K562 (cell line): Measurements from ENCODE around the gene UBE3D. TPM values are rescaled to one million over a fixed set of nuclear protein-coding genes. Genes with fewer than 3 reads are reported as not detected.

Experiments used
- ATF6 ChIP-seq: sonication (generic); formaldehyde crosslinking; IDR thresholded peaks from 2 replicates; pipeline ENCODE4 v1.4.0; 2020; ENCODE audit warnings: mild to moderate bottlenecking, missing genetic modification reagents
- BACH1 ChIP-seq: fragments of 200-800 bp; sonication (Bioruptor generic); IDR thresholded peaks from 2 replicates; pipeline ENCODE4 v1.6.1; 2016; ENCODE audit warnings: missing genetic modification characterization, missing compliant biosample characterization
- BDP1 ChIP-seq: IDR thresholded peaks from 3 replicates; pipeline ENCODE4 v1.6.1; 2011; ENCODE audit not compliant: insufficient read length, insufficient read depth
- E4F1 ChIP-seq: fragments of 250-450 bp; sonication (Bioruptor Pico); IDR thresholded peaks from 2 replicates; pipeline ENCODE4 v1.5.0; 2021; ENCODE audit warnings: mild to moderate bottlenecking, borderline replicate concordance
- ETV1 ChIP-seq: fragments of 450-650 bp; conservative IDR thresholded peaks from 2 replicates; pipeline ENCODE4 v1.6.1; 2016; ENCODE audit warnings: missing genetic modification characterization, control low read depth, low read depth, missing compliant biosample characterization
- HDGF ChIP-seq: fragments of 450-650 bp; IDR thresholded peaks from 2 replicates; pipeline ENCODE4 v1.6.1; 2016
- JUNB ChIP-seq: fragments of 450-650 bp; formaldehyde crosslinking; conservative IDR thresholded peaks from 2 replicates; pipeline ENCODE4 v1.4.0; 2020; ENCODE audit warnings: mild to moderate bottlenecking
- MITF ChIP-seq: IDR thresholded peaks from 2 replicates; pipeline ENCODE4 v1.6.1; 2014; ENCODE audit warnings: antibody characterized with exemption
- NFYB ChIP-seq: IDR thresholded peaks from 2 replicates; pipeline ENCODE4 v1.6.1; 2011; ENCODE audit warnings: mild to moderate bottlenecking, moderate library complexity; ENCODE audit not compliant: insufficient read length; ENCODE audit errors: extremely low read depth
- POLR2AphosphoS2 ChIP-seq: IDR thresholded peaks from 2 replicates; pipeline ENCODE4 v1.6.1; 2012; ENCODE audit warnings: low read length, improper control_type of control experiment
- RCOR1 ChIP-seq, 2 experiments: IDR thresholded peaks; 2 replicates each; pipeline ENCODE4 v1.6.1; 2012; ENCODE audit warnings: low read depth in 2 of 2, low read length in 2 of 2, borderline replicate concordance in 1 of 2, improper control_type of control experiment in 1 of 2
- RFX5 ChIP-seq: IDR thresholded peaks from 2 replicates; pipeline ENCODE4 v1.6.1; 2011; ENCODE audit warnings: low read depth, mild to moderate bottlenecking, improper control_type of control experiment, low read length
- TCF7 ChIP-seq: sonication (generic); IDR thresholded peaks from 2 replicates; pipeline ENCODE4 v1.6.1; 2016; ENCODE audit warnings: antibody characterized with exemption, borderline replicate concordance
- TOE1 ChIP-seq, 2 experiments: fragments of 450-650 bp in 1 of 2; sonication (generic) in 1 of 2; formaldehyde crosslinking in 1 of 2; IDR thresholded peaks; 2 replicates each; pipeline versions ENCODE4 v1.7.1 to v1.8.0; 2016 to 2022; ENCODE audit warnings: borderline replicate concordance in 2 of 2, mild to moderate bottlenecking in 2 of 2, antibody characterized with exemption in 1 of 2, inconsistent platforms in 1 of 2, low read depth in 1 of 2, missing genetic modification reagents in 1 of 2, moderate library complexity in 1 of 2
- ZC3H8 ChIP-seq: fragments of 450-650 bp; IDR thresholded peaks from 2 replicates; pipeline ENCODE4 v1.6.1; 2017
- ZNF280B ChIP-seq: fragments of 250-450 bp; sonication (Bioruptor Pico); IDR thresholded peaks from 2 replicates; pipeline ENCODE4 v1.5.1; 2021; ENCODE audit warnings: mild to moderate bottlenecking
- ZNF395 ChIP-seq: fragments of 200-800 bp; sonication (Bioruptor generic); IDR thresholded peaks from 2 replicates; pipeline ENCODE4 v1.6.1; 2017; ENCODE audit warnings: missing genetic modification characterization, missing compliant biosample characterization
- polyA plus RNA-seq, 8 experiments: library from polyadenylated mRNA; depleted of rRNA in 4 of 8; stranded (reverse) in 5 of 8; unstranded in 3 of 8; fragments of >200 nt; fragmentation: Nextera tagmentation in 2 of 8; fragmentation: Illumina TruSeq in 1 of 8; extraction: Ambion mirVana in 2 of 8; extraction: Trizol in 1 of 8; gene quantifications; 2 replicates each; pipeline versions ENCODE4 v1.2.1 to v1.2.3, GENCODE V29; 2011 to 2014; ENCODE audit warnings: inconsistent platforms in 1 of 8, missing spikeins in 1 of 8
- total RNA-seq, 7 experiments: library from RNA; depleted of rRNA in 6 of 7; stranded (reverse); fragments of >200 nt in 6 of 7; fragmentation: Illumina TruSeq in 2 of 7; extraction: Trizol in 2 of 7; gene quantifications; 2 replicates each; pipeline versions ENCODE4 v1.2.1 to v1.2.3, GENCODE V29; 2011 to 2021; ENCODE audit warnings: low replicate concordance in 1 of 7

Gene UBE3D
- total and polyA plus RNA-seq, 9 of the 15 experiments (the other 6 are each of a cell fraction or from before 2014, with no cell fraction given): 9.4 to 17.6 (median 11.9) TPM

- TF ChIP-seq RFX5: no peak
- TF ChIP-seq ETV1: peak; percentile 83
- no peak for TF ChIP-seq MITF
- peak in 1 of 2 experiments; percentile 72; a peak in 2 of 4 replicates for TF ChIP-seq RCOR1 (IDR thresholded peaks at IDR 0.05; ENCODE audit: borderline replicate concordance in 1 of 2, low read depth in 2 of 2, low read length in 2 of 2)
- no peak for TF ChIP-seq ZNF280B (CRISPR knock-in tag)
- no peak for TF ChIP-seq ZC3H8
- 0 out of 2 replicates have a peak, but pooled peaks have one; percentile 72 for TF ChIP-seq ATF6
- TF ChIP-seq BACH1: no peak
- TF ChIP-seq E4F1 (CRISPR knock-in tag): no peak
- TF ChIP-seq JUNB (CRISPR knock-in tag): no peak
- no peak for TF ChIP-seq TOE1 (IDR thresholded peaks at IDR 0.05; ENCODE audit: borderline replicate concordance)
- no peak for TF ChIP-seq TOE1 (CRISPR knock-in tag; IDR thresholded peaks at IDR 0.05; ENCODE audit: borderline replicate concordance, low read depth)
- no peak for TF ChIP-seq ZNF395 (CRISPR knock-in tag)
- no peak for TF ChIP-seq POLR2AphosphoS2
- no peak for TF ChIP-seq NFYB
- TF ChIP-seq HDGF: no peak
- TF ChIP-seq BDP1: no peak
- no peak for TF ChIP-seq TCF7
Measured at GRCh38 chr6:83067448-83068439, 2.1 kb upstream of the UBE3D start, which contains the start of gene DOP1A (continued).
